Skeletal muscle cell (primary cell): ENCODE results near the gene PRKACA.
"Not testable (repeated sequence)": the region's sequence is repeated elsewhere in the genome, so short reads cannot be mapped to it uniquely, and the experiment has no call there.

Experiments
- DNase-seq: peaks from one replicate; pipeline ENCODE4 v3.0.0-alpha.2; 2010; ENCODE audit warnings: low read depth
- H3K4me3 ChIP-seq: 2 replicates; pipeline ENCODE4 v1.5.1; 2011; ENCODE audit warnings: low read depth, mild to moderate bottlenecking, control low read depth, low read length, moderate library complexity

Gene PRKACA

GRCh38 chr19:14056741-14057356 lies 60.7 kb downstream of the PRKACA start:
- H3K4me3 ChIP-seq, result peak overlapping the region; percentile 43
- no peak for DNase-seq

GRCh38 chr19:14056069-14056666 lies 61.4 kb downstream of the PRKACA start:
- H3K4me3 ChIP-seq, result no peak overlapping the region
- DNase-seq, result no peak

- DNase-seq, result no peak
- H3K4me3 ChIP-seq, result no peak overlapping the region
Observed at GRCh38 chr19:14055396-14055795, 62.2 kb downstream of the PRKACA start.

- no peak overlapping the region for H3K4me3 ChIP-seq
- DNase-seq, result no peak
Observed at GRCh38 chr19:14054721-14055120, 62.8 kb downstream of the PRKACA start.

GRCh38 chr19:14054099-14054498 lies 63.5 kb downstream of the PRKACA start:
- H3K4me3 ChIP-seq, result no peak overlapping the region
- no peak for DNase-seq

GRCh38 chr19:14053500-14053899 lies 64.1 kb downstream of the PRKACA start:
- H3K4me3 ChIP-seq, result no peak overlapping the region
- no peak for DNase-seq

- no peak for DNase-seq
- H3K4me3 ChIP-seq, result no peak overlapping the region
Observed at GRCh38 chr19:14053032-14053431, 64.5 kb downstream of the PRKACA start.

GRCh38 chr19:14052470-14052869 lies 65.1 kb downstream of the PRKACA start:
- DNase-seq, result no peak
- no peak overlapping the region for H3K4me3 ChIP-seq

GRCh38 chr19:14051980-14052379 lies 65.6 kb downstream of the PRKACA start:
- H3K4me3 ChIP-seq, result no peak overlapping the region
- DNase-seq, result no peak

- not testable (repeated sequence) for H3K4me3 ChIP-seq, DNase-seq
Observed at GRCh38 chr19:14050961-14051360, 66.6 kb downstream of the PRKACA start.

GRCh38 chr19:14050512-14050911 lies 67.0 kb downstream of the PRKACA start:
- H3K4me3 ChIP-seq, result no peak overlapping the region
- no peak for DNase-seq

GRCh38 chr19:14048443-14049153 lies 69.0 kb downstream of the PRKACA start:
- no peak for DNase-seq
- no peak overlapping the region for H3K4me3 ChIP-seq

- not testable (repeated sequence) for DNase-seq, H3K4me3 ChIP-seq
Observed at GRCh38 chr19:14047866-14048265, 69.7 kb downstream of the PRKACA start.

GRCh38 chr19:14042659-14043608 lies 74.6 kb downstream of the PRKACA start:
- not testable (repeated sequence) for DNase-seq, H3K4me3 ChIP-seq
